ENCODE data around the gene CALML3. TPM values are rescaled to one million over a fixed set of nuclear protein-coding genes. Genes with fewer than 3 reads are reported as not detected.

CALML3 gene
- polyA plus RNA-seq, 1 donor from 2014 or later: not detected

GRCh38 chr10:5490698-5491464 lies 33.9 kb upstream of the CALML3 start:
- no peak overlapping the region for H3K27ac ChIP-seq (ENCODE audit: low read length)
- no peaks in the 10 kb centered on the region for H3F3A ChIP-seq (ENCODE audit: insufficient read depth, low read length, poor library complexity, severe bottlenecking)
- H2AFZ ChIP-seq (ENCODE audit: low read depth, low read length): no peak overlapping the region
- no peak overlapping the region for H3K4me2 ChIP-seq (ENCODE audit: low read length)
- TF ChIP-seq REST (IDR thresholded peaks at IDR 0.05; ENCODE audit: borderline replicate concordance) (no peak), SMC3 (conservative IDR thresholded peaks at IDR 0.05; ENCODE audit: poor library complexity) (no peak), CTCF (IDR thresholded peaks at IDR 0.05; ENCODE audit: poor library complexity, severe bottlenecking) (no peak), MXI1 (conservative IDR thresholded peaks at IDR 0.05; ENCODE audit: poor library complexity, severe bottlenecking) (no peak), EP300 (conservative IDR thresholded peaks at IDR 0.05; ENCODE audit: poor library complexity, severe bottlenecking) (no peak), RAD21 (conservative IDR thresholded peaks at IDR 0.05) (no peak), EZH2 (IDR thresholded peaks at IDR 0.05; ENCODE audit: borderline replicate concordance, insufficient read depth, low read length, poor library complexity, severe bottlenecking) (no peak), POLR2AphosphoS5 (IDR thresholded peaks at IDR 0.05) (no peak), TAF1 (IDR thresholded peaks at IDR 0.05; ENCODE audit: low read depth) (no peak)
- H3K9me2 ChIP-seq (ENCODE audit: insufficient read depth, low read length): no peaks in the 10 kb centered on the region
- no peaks in the 10 kb centered on the region for H3K27me3 ChIP-seq (ENCODE audit: insufficient read depth, low read depth, low read length)
- no peak overlapping the region for H3K9ac ChIP-seq (ENCODE audit: low read length)
- H4K20me1 ChIP-seq (ENCODE audit: insufficient read depth): no peaks in the 10 kb centered on the region
- no peaks in the 10 kb centered on the region for H3K36me3 ChIP-seq (ENCODE audit: insufficient read depth, low read length)
- H3K79me2 ChIP-seq (replicated peaks; ENCODE audit: insufficient read depth, low read length): no peaks in the 10 kb centered on the region
- no peak overlapping the region for H3K4me3 ChIP-seq (ENCODE audit: low read length)
- H3K9me3 ChIP-seq (ENCODE audit: low read length): no peaks in the 10 kb centered on the region

- Histone ChIP-seq H3F3A (ENCODE audit: insufficient read depth, low read length, poor library complexity, severe bottlenecking) (no peaks in the 10 kb centered on the region), H3K27me3 (ENCODE audit: insufficient read depth, low read depth, low read length) (no peaks in the 10 kb centered on the region), H3K9me2 (ENCODE audit: insufficient read depth, low read length) (no peaks in the 10 kb centered on the region), H3K4me2 (ENCODE audit: low read length) (no peak overlapping the region), H3K36me3 (ENCODE audit: insufficient read depth, low read length) (no peaks in the 10 kb centered on the region), H3K4me3 (ENCODE audit: low read length) (no peak overlapping the region), H3K79me2 (replicated peaks; ENCODE audit: insufficient read depth, low read length) (no peaks in the 10 kb centered on the region), H2AFZ (ENCODE audit: low read depth, low read length) (no peak overlapping the region), H3K9ac (ENCODE audit: low read length) (no peak overlapping the region), H4K20me1 (ENCODE audit: insufficient read depth) (no peaks in the 10 kb centered on the region), H3K9me3 (ENCODE audit: low read length) (no peaks in the 10 kb centered on the region), H3K27ac (ENCODE audit: low read length) (no peak overlapping the region)
- no peak for TF ChIP-seq REST (IDR thresholded peaks at IDR 0.05; ENCODE audit: borderline replicate concordance)
Observed at GRCh38 chr10:5491477-5491876, 33.3 kb upstream of the CALML3 start.

Data from neural cell (in vitro differentiated cells).